HG03039 (cell line): ENCODE data around the gene CACNG4.
"Not testable (repeated sequence)": the region's sequence is repeated elsewhere in the genome, so short reads cannot be mapped to it uniquely, and the experiment has no call there.

Source experiments
- ATAC-seq: cut with Tn5 transposase; IDR thresholded peaks from one replicate; pipeline ENCODE4 v1.9.1; 2021; ENCODE audit warnings: mild to moderate bottlenecking, moderate library complexity; ENCODE audit not compliant: unreplicated experiment

The CACNG4 gene

DNA sequence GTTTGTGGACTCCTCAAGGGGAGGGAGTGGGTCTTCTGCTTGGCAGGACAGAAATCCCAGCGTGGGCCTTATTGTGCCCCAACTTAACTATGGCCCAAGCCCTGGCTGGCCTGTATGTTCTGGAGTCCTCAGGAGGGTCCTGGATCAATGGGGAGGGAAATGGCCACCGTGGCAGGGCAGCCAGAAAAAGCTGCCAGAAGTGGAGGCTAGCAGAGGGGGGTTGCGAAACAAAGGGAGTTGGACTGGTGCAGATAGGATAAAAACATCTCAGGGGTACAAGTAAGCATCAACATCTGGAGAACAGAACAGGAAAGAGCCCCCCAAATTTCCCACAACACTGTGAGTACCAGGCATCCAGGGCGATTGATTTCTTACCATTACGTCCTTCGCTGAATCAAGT lies 76.1 kb downstream of the CACNG4 start:
- ATAC-seq = no peak

DNA sequence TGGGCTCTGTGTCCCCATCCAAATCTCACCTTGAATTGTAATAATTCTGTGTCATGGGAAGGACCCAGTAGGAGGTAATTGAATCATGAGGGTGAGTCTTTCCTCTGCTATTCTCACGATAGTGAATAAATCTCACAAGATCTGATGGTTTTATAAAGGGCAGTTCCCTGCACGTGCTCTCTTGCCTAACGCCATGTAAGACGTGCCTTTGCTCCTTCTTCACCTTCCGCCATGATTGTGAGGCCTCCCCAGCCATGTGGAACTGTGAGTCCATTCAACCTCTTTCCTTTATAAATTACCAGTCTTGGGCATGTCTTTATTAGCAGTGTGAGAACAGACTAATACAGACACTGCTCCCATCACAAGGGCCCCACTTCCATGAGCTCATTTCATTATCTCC lies 76.6 kb downstream of the CACNG4 start:
- not testable (repeated sequence) for ATAC-seq

DNA sequence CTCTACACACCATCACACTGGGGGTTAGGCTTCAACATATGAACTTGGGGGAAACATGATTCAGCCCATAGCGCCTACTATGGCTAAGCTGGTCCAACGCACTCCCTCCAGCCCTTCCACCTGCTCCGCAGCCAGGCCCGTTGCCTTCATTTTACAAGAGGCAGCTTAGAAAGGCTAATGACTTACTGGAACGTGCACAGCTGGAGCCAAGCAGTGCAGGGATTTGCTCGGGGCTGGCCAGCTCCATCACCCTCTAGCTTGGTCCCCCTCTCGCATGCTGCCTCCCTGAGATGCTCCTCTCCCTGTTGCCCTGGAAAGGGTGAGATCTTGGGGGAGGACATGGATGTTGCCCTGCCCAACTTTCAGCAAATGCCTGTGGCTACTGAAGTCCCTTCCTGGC lies 77.0 kb downstream of the CACNG4 start:
- ATAC-seq = no peak

DNA sequence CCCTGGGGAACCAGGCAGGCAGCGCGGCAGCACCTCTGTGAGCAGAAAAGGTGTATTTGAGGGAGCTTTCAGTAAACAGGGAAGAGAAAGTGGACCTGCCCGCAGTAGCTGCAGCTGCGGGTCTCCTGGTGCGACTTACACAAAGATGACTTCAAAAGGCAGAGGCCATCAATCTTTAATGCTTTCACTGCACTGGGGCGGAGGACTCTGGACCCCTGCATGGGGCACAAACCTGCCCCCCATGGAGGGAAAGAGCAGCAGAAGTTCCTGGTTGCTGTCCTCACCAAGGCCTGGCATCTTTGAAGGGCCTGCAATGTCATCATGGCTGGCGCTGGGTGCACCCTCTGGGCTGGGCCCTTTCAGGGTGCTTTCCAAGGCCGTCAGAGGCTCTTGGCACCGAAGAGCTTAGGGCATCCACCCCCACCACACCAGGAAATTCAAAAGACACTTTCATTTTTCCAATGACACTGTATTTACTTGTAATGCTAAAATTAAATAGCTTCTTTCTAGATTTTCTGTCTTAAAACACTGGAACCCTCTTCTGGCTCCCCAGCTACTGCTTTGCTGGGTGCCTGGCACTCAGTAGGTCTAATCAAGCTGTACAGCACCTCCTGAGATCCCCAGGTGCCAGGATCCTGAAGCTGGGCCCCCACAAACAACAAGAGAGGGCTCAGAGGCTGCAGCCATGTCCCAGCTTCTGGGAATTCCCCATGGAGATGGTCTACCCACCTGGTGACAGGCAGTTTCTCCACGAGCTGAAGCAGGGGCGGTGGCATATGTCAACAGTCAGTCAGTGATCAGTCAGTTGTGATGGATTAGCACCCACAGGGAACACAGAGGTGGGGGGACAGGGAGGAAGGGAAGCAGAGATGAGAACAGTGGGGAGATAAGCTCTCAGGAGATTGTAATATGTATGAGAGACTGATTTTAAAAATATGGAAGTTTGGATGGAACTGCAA lies 77.7 kb downstream of the CACNG4 start:
- ATAC-seq = no peak

DNA sequence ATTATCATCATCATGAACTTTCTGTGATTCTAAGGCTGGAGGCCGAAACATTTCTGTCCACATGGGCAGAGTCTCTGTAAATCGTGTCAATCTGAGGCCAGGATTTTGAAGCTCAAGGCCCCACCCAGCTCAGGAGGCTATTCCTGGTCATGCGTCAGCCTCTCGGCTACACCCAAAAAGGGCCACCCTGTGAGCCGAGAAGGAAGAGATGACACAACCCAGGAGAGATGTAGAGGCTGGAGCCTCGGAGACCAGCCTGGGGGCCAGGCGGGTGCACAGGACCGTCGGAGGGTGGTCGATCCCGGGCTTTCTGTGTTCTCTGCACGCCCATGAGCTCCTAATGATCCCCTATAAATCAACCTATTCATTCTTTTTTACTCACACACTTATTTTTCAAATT lies 78.8 kb downstream of the CACNG4 start:
- no peak for ATAC-seq

DNA sequence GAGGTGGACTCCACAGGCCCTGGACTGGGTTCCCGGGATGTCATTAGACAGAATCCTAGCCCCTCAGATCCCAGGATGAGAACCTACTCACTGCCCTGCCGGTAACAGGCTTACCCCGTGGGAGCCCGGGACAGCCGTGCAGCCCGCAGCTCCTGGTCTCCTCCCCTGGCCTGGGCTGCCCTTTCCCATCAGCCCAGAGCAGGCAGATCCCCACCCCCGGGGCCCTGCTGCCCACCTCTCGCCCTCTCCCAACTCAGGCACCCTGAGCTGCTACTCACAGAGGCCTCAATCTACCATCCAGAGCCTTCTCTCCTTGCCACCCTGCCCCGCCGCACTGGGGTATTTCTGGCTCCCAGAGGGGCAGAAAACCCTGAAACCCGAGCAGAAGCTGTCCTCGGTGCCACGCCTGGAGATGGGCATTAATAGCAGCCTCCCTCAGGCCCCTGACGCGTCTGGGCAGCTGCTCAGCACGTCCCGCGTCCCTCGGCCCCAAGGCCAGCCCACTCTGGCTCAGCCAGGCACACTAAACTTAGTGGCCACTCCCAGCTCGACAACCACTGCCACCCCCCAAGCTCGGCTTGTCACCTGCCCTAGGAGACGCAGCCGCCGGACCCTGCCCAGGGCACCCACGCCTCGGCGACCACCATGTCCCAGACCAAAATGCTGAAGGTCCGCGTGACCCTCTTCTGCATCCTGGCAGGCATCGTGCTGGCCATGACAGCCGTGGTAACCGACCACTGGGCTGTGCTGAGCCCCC lies 79.7 kb downstream of the CACNG4 start, which contains the start of gene CACNG1:
Gene CACNG1 (plus strand): TSS at position 539 of the 757 bp plus-strand sequence. CDS start 107 bp downstream, at position 646.
- ATAC-seq = no peak

DNA sequence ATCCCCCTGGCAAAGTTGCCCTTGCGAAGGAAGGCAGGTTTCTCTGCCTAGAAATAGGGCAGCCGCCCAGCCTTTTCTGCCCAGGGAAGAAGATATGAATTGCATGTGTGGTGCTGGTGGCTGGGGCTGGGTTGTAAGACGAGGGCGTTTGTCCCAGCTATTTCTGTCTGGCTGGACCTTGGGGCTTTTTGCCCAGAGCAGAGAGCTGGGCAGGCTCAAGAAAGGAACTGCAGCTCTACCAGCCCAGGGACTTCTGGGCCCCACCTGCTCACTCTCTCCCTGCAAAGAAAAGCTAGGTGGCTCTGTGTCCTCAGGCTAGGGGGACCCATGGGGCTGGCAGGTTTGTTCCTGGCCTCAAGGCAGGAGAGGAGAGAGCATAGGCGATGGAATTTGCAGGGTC lies 80.4 kb downstream of the CACNG4 start:
- ATAC-seq = no peak

DNA sequence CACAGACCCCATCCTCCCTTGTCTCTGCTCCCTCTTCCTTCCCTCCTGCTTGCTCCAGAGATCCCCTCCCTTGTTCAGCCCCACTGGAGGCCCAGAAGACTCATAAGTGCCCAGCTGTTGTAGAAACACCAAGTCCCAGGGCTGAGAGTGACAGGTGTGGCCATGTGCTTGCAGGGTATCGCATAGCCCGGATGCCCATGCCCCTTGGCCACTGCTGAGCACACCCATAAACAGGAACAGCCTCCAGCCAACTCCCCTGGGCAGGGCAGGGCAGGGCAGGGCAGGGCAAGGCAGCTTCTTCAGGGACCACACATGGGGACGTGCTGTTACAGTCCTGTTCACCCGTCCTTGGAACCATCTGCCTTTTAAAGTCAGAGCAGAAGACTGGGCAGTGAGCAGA lies 81.9 kb downstream of the CACNG4 start:
- no peak for ATAC-seq

DNA sequence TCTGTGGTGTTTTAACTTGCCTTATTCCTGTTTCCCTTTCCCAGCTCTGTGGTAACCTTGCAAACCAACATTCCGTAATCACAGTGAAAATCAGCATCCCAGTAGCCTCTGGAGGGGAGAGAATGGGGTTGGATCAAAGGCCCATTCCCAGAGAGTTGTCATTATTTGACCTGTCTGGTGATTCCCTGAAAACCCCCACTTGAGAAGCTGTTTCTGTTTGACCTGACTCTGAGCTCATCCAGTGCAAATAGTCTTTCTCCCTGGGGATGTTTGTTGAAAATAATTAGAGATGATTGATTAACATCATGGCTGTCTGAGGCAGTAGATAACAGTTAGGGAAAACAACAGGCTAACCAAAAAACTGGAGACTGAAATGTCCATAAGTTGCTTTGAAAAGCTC lies 82.9 kb downstream of the CACNG4 start:
- ATAC-seq = no peak

DNA sequence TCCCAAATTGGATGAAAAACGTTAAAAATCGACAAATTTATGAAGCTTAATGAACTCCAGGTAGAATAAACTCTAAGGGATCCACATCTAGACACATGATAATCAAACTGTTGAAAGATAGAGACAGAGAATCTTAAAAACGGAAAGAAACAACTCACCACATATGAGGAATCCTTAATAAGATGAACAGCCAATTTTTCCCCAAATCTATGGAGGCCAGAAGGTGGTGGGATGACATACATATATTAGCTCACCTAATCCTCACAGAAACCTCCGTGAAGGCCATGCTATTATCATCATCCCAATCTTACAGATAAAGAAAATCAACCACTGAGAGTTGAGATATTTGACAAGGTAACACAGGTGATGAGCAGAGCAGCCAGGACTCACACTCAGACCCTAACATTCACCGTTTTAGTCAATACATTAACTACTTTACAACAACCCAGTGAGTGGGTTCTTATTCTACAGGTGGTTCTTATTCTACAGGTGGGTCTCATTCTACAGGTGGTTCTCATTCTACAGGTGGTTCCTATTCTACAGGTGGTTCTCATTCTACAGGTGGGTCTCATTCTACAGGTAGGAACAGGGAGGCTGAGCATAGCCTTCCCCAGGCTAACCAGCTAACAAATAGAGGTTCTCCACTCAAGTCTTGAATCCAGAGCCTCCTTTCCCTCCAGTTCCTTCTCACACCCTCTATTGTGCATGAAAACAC lies 84.7 kb downstream of the CACNG4 start:
- ATAC-seq = no peak

DNA sequence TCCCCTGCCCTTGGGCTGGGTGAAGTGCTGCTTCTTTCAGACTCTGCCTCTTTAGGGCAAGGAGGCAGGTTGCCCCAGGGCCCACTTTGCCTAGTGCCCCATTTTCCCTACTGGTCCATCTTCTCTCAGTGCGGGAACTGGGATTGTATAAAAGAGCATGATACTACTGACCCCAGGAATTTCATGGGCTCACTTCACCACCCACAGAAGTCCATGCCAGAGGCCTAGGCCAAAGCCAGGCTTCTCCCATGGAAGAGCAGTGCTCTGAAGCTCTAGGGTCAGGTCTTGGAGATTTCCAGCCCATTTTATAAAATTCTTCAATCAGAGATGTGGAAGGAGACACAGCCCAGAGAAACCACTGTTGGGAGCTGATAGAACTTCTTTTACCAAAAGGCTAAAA lies 85.6 kb downstream of the CACNG4 start:
- ATAC-seq = no peak

DNA sequence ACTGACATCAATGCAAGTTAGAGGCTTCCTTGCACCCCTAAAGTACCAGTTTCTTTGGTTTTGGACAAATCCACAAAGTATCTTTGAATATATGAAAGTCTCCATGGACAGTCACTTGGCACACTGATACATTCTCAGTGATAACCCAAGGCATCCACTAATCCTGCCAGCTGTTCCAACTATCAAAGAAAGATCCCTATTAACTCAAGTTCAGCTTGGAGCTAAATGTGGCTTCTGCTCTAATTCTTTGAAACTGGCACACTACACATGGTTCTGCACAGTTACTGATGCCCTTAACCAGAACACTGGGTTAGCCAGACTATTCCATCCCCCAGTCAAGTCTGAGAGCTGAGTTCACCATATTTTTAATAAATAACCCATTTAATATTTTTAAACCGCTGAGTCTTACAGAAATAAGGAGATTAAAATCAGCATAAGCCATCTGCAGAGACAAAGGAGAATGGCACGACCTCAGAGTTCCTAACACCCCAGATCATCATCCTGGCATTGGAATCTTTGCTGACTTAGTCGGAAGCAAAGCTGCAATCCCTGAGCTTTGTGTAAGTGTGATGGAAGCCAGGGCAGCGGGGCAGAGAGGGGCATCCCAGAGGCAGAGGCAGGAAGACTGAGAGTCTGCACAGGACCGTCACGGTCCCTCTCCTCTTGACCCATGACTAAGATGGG lies 86.1 kb downstream of the CACNG4 start:
- no peak for ATAC-seq

DNA sequence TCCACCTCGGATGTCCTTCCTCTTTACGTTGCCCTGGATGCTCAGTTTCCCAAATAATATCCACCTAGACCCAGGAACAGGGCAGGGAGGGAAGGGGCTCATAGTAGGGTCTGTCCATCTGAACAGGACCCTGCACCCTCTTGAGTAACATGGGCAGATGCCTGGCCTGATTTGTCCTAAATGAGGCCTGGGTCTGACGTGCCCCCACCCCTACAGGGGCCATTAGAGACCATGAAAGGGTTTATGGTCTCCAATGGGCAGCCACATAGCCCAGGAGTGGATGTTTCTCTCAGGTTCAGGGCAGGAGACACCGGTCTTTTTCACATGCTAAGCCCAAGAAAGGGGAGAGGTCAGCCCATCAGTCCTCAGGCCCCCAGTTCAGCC lies 86.6 kb downstream of the CACNG4 start:
- no peak for ATAC-seq

DNA sequence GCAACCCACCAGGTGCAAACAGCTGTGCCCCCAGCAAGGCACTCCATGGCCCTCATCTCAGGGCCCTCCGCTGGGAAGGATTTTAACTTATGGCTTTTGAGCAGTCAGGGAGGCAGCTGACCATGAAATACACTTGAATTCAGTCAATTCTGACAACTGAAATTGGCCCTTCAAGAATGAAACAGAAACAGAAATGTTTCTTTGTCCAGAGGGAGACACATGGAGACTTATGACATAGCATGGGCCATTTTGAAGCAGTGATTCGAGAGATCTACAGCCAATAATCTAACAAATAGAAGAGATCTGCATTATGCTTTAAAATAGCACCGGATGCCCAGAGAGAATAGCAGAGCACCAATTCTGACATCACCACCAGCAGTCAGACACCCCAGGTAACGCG lies 87.3 kb downstream of the CACNG4 start:
- ATAC-seq = no peak

DNA sequence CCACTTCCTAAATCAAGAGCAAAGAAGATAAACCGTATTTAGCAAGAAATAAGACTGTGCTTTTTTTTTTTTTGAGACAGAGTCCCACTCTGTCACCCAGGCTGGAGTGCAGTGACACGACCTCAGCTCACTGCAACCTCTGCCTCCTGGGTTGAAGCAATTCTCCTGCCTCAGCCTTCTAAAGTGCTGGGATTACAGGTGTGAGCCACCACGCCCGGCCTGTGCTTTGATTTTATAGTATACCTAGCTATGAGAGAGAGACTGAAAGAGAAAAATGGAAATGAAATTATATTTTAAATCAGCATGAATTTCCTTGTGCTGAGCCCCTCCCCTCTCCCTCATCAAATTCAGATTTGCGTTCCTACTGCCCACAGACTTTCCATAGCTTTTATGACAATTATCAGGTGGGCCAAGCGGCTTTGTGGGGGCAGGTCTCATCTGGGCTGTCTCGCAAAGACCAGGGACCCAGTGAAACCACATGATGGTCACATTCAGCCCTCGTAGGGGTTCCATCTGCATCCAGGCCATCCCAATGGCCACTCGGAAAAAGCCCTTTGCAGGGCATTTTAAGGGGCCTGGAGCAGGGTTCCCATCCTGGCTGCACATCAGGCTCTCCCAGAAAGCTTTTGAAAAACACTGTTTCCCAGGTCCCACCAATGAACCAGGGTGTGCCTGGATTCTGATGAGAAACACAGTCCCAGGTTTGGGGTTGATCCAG lies 88.4 kb downstream of the CACNG4 start:
- no peak for ATAC-seq

DNA sequence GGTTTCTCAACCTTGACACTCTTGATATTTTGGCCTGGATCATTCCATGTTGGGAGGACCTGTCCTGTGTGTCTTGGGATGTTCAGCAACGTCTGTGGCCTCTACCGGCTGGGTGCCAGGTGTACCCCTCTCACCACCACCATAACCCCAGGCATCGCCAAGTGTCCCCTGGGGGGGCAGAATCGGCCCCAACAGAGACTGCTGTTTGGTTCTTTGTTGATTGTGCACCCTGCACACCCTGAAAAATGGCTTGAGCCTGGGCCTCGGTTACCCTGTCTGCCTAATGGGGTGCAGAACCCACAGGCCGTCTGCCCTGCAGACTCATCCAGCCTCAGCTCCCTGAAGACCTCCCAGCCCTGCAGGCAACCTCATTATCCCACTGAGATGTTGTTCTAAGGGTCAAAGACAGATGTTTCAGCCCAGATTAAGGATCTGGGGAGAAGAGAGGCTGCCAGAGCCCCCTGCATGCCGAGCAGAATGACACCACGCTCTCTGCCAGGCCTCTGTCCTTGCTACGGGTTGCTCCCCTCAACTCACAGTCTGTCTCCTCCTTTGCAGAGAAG lies 89.0 kb downstream of the CACNG4 start:
- no peak for ATAC-seq

DNA sequence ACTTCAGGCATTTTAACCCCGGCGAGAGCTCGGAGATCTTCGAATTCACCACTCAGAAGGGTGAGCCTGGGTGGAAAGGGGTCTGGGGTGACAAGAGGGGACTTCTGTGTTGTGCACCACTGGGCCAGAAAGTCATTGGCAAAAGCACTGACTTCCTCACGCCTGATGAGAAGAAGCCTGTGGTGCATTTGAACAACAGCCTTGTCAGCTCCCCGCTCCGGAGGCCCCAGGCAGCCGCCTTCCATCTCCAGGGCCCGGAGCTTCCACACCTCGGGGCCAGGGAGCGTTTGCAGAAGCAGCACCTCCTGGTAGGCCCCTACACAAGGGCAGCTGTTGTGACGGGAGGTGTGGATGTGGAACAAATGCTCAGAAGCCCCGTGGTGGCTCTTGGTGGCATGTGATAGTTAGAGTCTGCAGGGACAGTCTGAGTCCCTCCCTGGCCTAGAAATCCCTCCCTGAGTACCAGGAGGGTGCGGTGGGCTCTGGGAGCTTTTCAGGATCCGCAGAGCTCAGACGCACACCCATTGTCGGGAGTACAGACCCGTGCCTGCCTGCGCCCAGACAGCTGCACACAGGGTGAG lies 89.6 kb downstream of the CACNG4 start:
- no peak for ATAC-seq

DNA sequence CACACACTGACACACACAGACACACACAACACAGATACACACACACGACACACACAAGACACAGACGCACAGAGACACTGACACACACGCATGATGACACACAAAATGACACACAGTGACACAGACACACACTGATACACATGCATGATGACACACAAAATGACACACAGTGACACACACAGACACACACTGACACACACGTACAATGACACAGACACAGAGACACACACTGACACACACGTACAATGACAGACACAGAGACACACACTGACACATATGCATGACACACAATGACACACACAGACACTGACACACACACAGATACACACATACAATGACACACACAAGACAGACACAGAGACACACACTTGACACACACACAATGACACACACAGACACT lies 90.1 kb downstream of the CACNG4 start:
- no peak for ATAC-seq

DNA sequence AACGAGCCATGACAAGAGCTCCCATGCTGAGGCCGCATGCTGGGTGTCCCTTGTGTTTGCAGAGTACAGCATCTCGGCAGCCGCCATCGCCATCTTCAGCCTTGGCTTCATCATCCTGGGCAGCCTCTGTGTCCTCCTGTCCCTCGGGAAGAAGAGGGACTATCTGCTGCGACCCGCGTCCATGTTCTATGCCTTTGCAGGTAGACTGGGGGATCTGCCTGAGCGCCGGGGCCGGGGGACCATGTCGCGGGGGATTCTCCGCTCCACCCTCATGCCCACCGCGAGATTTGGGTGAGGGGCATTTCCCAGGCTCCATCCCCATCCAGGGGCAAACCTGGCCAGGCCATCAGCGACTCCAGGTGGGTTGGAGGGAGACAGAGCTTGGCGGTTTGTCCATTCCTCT lies 90.5 kb downstream of the CACNG4 start:
- no peak for ATAC-seq
